Islet of Langerhans (tissue), 1 donor: ENCODE measurements around the gene DOK7.

Source experiments
- FAIRE-seq: peaks from one replicate; lab custom pipeline; 2011; peaks lifted over from hg19 to GRCh38; lab: Jason Lieb, UNC

The DOK7 gene

GRCh38 chr4:3462790-3463415 lies at the start of gene DOK7:
DOK7 (plus strand) TSS chr4:3463306; CDS start chr4:3463376, 70 bp downstream.
- FAIRE-seq = no peak

GRCh38 chr4:3413675-3414420 lies 49.3 kb upstream of the DOK7 start:
- no peak for FAIRE-seq

GRCh38 chr4:3414421-3415279 lies 48.5 kb upstream of the DOK7 start:
- FAIRE-seq = no peak

GRCh38 chr4:3415471-3416141 lies 47.5 kb upstream of the DOK7 start:
- no peak for FAIRE-seq

GRCh38 chr4:3416270-3416669 lies 46.8 kb upstream of the DOK7 start:
- FAIRE-seq = no peak

- FAIRE-seq = no peak
Observed at GRCh38 chr4:3416821-3417221, 46.3 kb upstream of the DOK7 start.

- no peak for FAIRE-seq
Observed at GRCh38 chr4:3417448-3417847, 45.7 kb upstream of the DOK7 start.

GRCh38 chr4:3418029-3418762 lies 44.9 kb upstream of the DOK7 start:
- FAIRE-seq = no peak

- no peak for FAIRE-seq
Observed at GRCh38 chr4:3419836-3420605, 43.1 kb upstream of the DOK7 start.

- no peak for FAIRE-seq
Observed at GRCh38 chr4:3420606-3420955, 42.5 kb upstream of the DOK7 start.

- no peak for FAIRE-seq
Observed at GRCh38 chr4:3420956-3421355, 42.1 kb upstream of the DOK7 start.

- FAIRE-seq = no peak
Observed at GRCh38 chr4:3421470-3421869, 41.6 kb upstream of the DOK7 start.

- no peak for FAIRE-seq
Observed at GRCh38 chr4:3422241-3422801, 40.8 kb upstream of the DOK7 start.

- FAIRE-seq = no peak
Observed at GRCh38 chr4:3422808-3423297, 40.3 kb upstream of the DOK7 start.

GRCh38 chr4:3423406-3423805 lies 39.7 kb upstream of the DOK7 start:
- no peak for FAIRE-seq

- FAIRE-seq = no peak
Observed at GRCh38 chr4:3423952-3424351, 39.2 kb upstream of the DOK7 start.

GRCh38 chr4:3424522-3425095 lies 38.5 kb upstream of the DOK7 start:
- no peak for FAIRE-seq

GRCh38 chr4:3426465-3427133 lies 36.5 kb upstream of the DOK7 start:
- FAIRE-seq = no peak

GRCh38 chr4:3427134-3427476 lies 36.0 kb upstream of the DOK7 start:
- FAIRE-seq = no peak
